UCSD-AML1 (cell line): ENCODE results near the gene TOP2A.
"Not testable (repeated sequence)": the region's sequence is repeated elsewhere in the genome, so short reads cannot be mapped to it uniquely, and the experiment has no call there.

Source experiments
- DNase-seq: peaks from one replicate; lab custom pipeline; 2025; ENCODE audit not compliant: unreplicated experiment; lab: John Stamatoyannopoulos, UW

TOP2A gene

GRCh38 chr17:40377832-40378231 is 39.9 kb downstream of the TOP2A start:
- DNase-seq: no peak

DNA sequence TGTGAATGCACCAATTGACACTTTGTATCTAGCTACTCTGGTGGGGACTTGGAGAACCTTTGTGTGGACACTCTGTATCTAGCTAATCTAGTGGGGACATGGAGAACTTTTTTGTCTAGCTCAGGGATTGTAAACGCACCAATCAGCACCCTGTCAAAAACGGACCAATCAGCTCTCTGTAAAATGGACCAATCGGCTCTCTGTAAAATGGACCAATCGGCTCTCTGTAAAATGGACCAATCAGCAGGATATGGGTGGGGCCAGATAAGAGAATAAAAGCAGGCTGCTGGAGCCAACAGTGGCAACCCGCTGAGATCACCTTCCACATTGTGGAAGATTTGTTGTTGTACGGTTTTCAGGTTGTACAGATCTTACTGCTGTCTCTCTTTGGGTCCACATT is 41.2 kb downstream of the TOP2A start:
- not testable (repeated sequence) for DNase-seq

GRCh38 chr17:40375786-40376185 is 41.9 kb downstream of the TOP2A start:
- not testable (repeated sequence) for DNase-seq

DNA sequence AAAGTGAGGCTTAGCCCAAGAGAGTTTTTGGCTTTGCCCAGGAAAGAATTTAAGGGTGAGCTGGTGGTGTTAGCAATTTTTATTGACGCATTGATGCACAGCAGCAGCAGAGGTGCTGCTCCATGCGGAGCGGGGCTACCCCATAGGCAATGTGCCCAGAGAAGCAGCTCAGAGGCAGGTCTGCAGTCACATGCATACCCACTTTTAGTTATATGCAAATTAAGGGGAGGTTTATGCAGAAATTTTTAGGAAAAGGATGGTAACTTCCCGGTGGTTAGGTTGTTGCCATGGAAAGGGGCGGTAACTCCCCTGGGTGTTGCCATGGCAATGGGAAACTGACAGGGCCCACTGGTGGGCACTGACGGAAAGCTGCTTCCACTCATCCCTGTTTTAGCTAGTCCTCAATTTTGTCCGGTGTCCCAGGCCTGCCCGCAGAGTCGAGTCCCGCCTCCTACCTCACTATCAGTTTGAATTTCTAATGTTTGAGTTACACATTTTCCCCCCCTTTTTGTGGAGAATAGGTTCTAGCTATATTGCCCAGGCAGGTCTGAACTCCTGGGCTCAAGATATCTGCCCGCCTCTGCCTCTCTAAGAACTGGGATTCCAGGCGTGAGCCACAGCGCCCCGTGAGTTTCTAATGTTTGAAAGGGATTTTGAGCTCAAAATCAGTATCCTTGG is 42.7 kb downstream of the TOP2A start:
- no peak for DNase-seq

DNA sequence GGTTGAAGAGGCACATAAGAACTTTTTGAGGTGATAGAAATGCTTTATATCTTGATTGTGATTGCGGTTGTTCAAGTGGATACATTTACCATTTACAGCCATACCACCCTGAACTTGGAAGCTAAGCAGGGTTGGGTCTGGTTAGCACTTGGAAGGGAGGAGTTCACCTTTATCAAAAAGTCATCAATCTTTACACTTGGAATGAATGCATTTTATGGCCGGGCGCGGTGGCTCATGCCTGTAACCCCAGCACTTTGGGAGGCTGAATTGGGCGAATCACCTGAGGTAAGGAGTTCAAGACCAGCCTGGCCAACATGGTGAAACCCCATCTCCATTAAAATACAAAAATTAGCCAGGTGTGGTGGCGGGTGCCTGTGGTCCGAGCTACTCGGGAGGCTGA is 43.7 kb downstream of the TOP2A start:
- DNase-seq: no peak

GRCh38 chr17:40373324-40373723 is 44.4 kb downstream of the TOP2A start:
- no peak for DNase-seq

GRCh38 chr17:40372644-40373043 is 45.1 kb downstream of the TOP2A start:
- DNase-seq: not testable (repeated sequence)

DNA sequence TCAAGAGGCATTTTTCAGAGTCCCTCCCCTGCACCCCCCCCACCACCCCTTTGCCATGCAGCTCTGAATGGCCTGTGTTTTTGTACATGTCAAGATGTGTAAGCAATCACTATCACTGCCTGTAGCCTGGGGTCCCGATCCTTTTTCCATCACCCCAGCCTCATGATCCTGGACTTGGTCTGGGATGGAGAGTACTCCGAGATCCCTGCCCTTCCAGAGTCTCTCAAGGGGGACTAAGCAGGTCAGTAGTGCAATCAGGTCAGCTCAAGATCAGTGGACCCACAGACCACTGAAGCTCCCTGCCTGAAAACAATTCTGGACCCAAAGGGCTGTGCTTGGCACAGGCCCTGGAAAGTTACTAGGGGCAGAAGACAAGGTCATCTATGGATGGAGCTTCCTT is 45.7 kb downstream of the TOP2A start:
- no peak for DNase-seq

GRCh38 chr17:40371261-40371929 is 46.3 kb downstream of the TOP2A start:
- DNase-seq: no peak

DNA sequence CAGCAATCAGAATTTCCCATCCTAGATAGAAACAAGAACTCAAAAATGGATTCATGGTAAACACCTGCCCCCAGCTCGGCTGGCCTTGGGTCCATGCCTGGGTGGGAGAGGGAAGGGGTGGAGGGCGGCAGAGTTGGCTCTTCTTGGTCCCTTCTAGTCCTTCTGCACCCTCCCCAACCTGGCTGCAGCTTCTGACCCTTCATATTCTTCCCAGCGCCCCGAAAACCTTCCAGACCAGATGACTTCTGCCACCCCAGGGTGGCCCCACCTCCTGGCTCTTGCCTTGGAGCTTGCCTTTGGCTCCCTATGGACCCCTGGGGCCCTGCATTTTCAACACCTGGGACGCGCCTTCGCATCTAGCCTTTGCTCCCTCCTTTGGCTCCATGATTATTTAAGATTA is 47.8 kb downstream of the TOP2A start:
- DNase-seq: no peak

DNA sequence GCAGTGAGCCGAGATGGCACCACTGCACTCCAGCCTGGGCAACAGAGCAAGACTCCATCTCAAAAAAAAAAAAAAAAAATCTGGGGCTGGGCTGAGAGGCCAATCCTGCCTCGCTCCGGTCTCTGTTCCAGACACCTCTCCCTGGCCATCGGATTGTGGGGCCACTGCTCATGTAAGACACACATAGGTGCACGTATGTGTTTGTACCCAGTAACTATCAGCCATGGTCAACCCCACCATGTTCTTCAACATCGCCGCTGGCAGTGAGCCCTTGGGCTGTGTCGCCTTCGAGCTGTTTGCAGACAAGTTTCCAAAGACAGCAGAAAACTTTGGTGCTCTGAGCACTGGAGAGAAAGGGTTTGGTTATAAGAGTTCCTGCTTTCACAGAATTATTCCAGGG is 50.0 kb downstream of the TOP2A start:
- not testable (repeated sequence) for DNase-seq

GRCh38 chr17:40366861-40367518 is 50.7 kb downstream of the TOP2A start:
- DNase-seq: no peak

- DNase-seq: no peak
These were observed 51.4 kb downstream of the TOP2A start for GRCh38 chr17:40366076-40366860.

GRCh38 chr17:40364906-40365305 is 52.8 kb downstream of the TOP2A start:
- DNase-seq: no peak

GRCh38 chr17:40364121-40364861 is 53.4 kb downstream of the TOP2A start, which contains the start of gene GJD3:
Gene GJD3 (minus strand): TSS chr17:40364737. CDS start chr17:40363815, 922 bp downstream.
- DNase-seq: no peak

DNA sequence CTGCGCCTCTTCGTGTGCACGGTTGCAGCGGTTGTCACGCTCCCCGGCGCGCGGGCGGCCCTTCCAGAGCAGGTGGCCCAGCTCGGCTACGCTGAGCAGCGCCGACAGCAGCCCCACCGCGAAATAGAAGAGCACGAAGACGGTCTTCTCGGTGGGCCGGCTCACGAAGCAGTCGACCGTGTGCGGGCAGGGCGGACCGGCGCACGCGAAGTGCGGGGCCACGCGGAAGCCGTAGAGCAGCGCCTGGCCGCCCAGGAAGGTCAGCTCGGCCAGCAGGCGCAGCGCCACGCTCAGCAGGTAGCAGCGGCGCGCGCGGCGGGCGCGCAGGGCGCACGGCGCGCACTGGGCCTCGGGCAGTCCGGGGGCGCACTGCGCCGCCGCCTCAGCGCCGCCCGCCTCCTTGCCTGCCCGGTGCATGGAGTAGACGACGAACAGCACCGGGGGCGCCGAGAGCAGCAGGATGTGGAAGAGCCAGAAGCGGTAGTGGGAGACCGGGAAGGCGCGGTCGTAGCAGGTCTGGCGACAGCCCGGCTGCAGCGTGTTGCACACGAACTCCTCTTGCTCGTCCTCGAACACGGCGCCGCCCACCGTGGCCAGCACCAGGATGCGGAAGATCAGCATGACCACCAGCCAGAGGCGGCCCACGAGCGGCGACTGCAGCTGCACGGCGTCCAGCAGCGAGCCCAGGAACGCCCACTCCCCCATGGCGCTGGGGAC is 54.4 kb downstream of the TOP2A start:
- no peak for DNase-seq

DNA sequence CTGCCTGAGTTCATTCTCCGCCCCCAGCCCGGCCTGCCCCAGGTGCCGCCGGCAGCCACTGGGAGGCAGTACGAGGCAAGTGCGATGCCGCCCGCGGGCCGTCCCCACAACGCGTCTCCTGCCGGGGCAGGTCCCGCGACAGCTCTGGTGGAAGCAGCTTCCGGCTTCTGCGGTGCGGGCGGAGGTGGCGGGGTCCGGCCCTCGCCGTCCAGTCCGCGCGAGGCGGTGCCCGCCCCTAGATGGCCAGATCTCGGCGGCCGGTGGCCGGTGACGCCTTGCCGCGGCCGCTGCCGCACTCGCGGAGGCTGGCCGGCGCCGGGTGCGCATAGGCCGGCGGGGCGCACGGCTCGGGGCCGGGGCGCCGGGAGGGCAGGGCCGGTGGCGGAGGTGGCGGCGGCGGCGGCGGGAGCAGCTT is 55.0 kb downstream of the TOP2A start:
- DNase-seq: peak; percentile 85

DNA sequence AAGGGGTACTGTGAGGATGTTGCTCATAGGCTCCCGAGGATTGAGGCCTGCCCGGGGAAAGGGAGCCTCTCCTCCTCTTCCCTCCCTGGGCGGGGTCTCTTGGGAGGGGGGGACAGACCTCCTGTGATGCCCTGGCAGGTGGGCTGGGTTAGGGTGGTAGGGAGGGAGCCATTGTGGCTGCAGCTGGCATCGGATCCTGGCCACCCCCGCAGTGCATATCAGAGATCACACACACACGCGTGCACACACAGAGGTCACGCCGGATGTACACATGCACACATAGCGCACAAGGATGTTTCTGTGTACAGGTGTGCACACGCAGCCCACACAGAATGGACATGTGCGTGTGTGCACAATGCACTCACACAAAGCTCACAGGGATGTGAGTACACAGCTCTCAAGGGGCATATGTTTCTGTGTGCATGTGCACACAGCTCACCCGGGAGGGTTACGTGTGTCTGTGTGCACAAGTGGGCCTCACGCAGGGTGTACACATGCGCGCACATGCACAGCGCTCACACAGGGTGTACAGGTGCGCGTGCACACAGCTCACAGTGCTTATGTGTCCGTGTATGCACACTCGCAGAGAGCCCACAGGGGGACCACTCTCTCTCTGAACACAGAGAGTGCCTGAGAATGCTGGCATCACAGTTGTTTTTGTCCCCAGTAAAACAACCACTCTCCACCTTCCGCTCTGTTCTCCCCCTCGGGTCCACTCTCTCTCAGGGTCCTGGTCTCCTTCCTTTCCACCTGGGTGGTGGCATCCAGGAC is 55.6 kb downstream of the TOP2A start:
- no peak for DNase-seq
